HEK293 (cell line): ENCODE results near the gene RPL6.

Source experiments
- GLIS1 ChIP-seq: fragments of 450-650 bp; formaldehyde crosslinking; IDR thresholded peaks from 2 replicates; pipeline ENCODE4 v1.5.1; 2016; ENCODE audit warnings: missing biosample characterization, missing genetic modification characterization
- GLIS2 ChIP-seq: fragments of 450-650 bp; formaldehyde crosslinking; IDR thresholded peaks from 2 replicates; pipeline ENCODE4 v1.5.1; 2016; ENCODE audit warnings: missing biosample characterization, missing genetic modification characterization
- KLF1 ChIP-seq: fragments of 450-650 bp; formaldehyde crosslinking; IDR thresholded peaks from 2 replicates; pipeline ENCODE4 v1.5.1; 2016; ENCODE audit warnings: missing biosample characterization, missing genetic modification characterization
- PBX3 ChIP-seq: sonication (generic); formaldehyde crosslinking; IDR thresholded peaks from 2 replicates; pipeline ENCODE4 v1.8.1; 2022; ENCODE audit warnings: mild to moderate bottlenecking, moderate library complexity, missing genetic modification reagents
- SCRT1 ChIP-seq: fragments of 450-650 bp; formaldehyde crosslinking; IDR thresholded peaks from 2 replicates; pipeline ENCODE4 v1.5.1; 2016; ENCODE audit warnings: missing biosample characterization, missing genetic modification characterization, borderline replicate concordance
- YY1 ChIP-seq: fragments of 450-650 bp; formaldehyde crosslinking; IDR thresholded peaks from 2 replicates; pipeline ENCODE4 v1.5.1; 2018; ENCODE audit warnings: missing biosample characterization, missing genetic modification characterization
- ZBTB10 ChIP-seq: fragments of 450-650 bp; formaldehyde crosslinking; IDR thresholded peaks from 2 replicates; pipeline ENCODE4 v1.5.1; 2016; ENCODE audit warnings: missing biosample characterization, missing genetic modification characterization
- ZBTB21 ChIP-seq: fragments of 450-650 bp; formaldehyde crosslinking; IDR thresholded peaks from 2 replicates; pipeline ENCODE4 v1.5.1; 2017; ENCODE audit warnings: missing biosample characterization, missing genetic modification characterization
- ZBTB26 ChIP-seq: fragments of 450-650 bp; formaldehyde crosslinking; optimal IDR thresholded peaks from 2 replicates; pipeline ENCODE3; 2016; ENCODE audit warnings: missing biosample characterization, mild to moderate bottlenecking, missing genetic modification characterization
- ZBTB8A ChIP-seq: fragments of 450-650 bp; formaldehyde crosslinking; IDR thresholded peaks from 2 replicates; pipeline ENCODE4 v1.5.1; 2016; ENCODE audit warnings: missing biosample characterization, missing genetic modification characterization
- ZEB2 ChIP-seq: fragments of 450-650 bp; formaldehyde crosslinking; IDR thresholded peaks from 2 replicates; pipeline ENCODE4 v1.5.1; 2016; ENCODE audit warnings: missing biosample characterization, missing genetic modification characterization
- ZNF10 ChIP-seq: fragments of 450-650 bp; formaldehyde crosslinking; IDR thresholded peaks from 2 replicates; pipeline ENCODE4 v1.5.1; 2017; ENCODE audit warnings: missing biosample characterization, missing genetic modification characterization
- ZNF350 ChIP-seq: fragments of 450-650 bp; formaldehyde crosslinking; IDR thresholded peaks from 2 replicates; pipeline ENCODE4 v1.5.0; 2017; ENCODE audit warnings: missing biosample characterization, mild to moderate bottlenecking, missing genetic modification characterization
- ZNF354C ChIP-seq: fragments of 450-650 bp; formaldehyde crosslinking; IDR thresholded peaks from 2 replicates; pipeline ENCODE4 v1.5.1; 2016; ENCODE audit warnings: missing biosample characterization, missing genetic modification characterization, low read depth, borderline replicate concordance
- ZNF416 ChIP-seq: fragments of 450-650 bp; formaldehyde crosslinking; IDR thresholded peaks from 2 replicates; pipeline ENCODE4 v1.5.1; 2016; ENCODE audit warnings: missing biosample characterization, missing genetic modification characterization
- ZNF521 ChIP-seq: fragments of 450-650 bp; formaldehyde crosslinking; IDR thresholded peaks from 2 replicates; pipeline ENCODE4 v1.5.1; 2017; ENCODE audit warnings: missing biosample characterization, mild to moderate bottlenecking, missing genetic modification characterization
- ZNF530 ChIP-seq: fragments of 450-650 bp; formaldehyde crosslinking; IDR thresholded peaks from 2 replicates; pipeline ENCODE4 v1.5.1; 2016; ENCODE audit warnings: low read depth, missing biosample characterization, missing genetic modification characterization
- ZNF623 ChIP-seq: fragments of 450-650 bp; formaldehyde crosslinking; IDR thresholded peaks from 2 replicates; pipeline ENCODE4 v1.5.1; 2016; ENCODE audit warnings: missing biosample characterization, missing genetic modification characterization
- ZNF658 ChIP-seq: fragments of 450-650 bp; formaldehyde crosslinking; IDR thresholded peaks from 2 replicates; pipeline ENCODE4; 2016; ENCODE audit warnings: missing biosample characterization, missing genetic modification characterization
- ZNF707 ChIP-seq: fragments of 450-650 bp; formaldehyde crosslinking; IDR thresholded peaks from 2 replicates; pipeline ENCODE4 v1.5.1; 2016; ENCODE audit warnings: missing biosample characterization, missing genetic modification characterization
- ZNF76 ChIP-seq: fragments of 450-650 bp; formaldehyde crosslinking; IDR thresholded peaks from 2 replicates; pipeline ENCODE4; 2016; ENCODE audit warnings: low read depth, missing biosample characterization, missing genetic modification characterization, borderline replicate concordance
- ZNF776 ChIP-seq: fragments of 450-650 bp; formaldehyde crosslinking; IDR thresholded peaks from 2 replicates; pipeline ENCODE4 v1.5.0; 2017; ENCODE audit warnings: missing biosample characterization, missing genetic modification characterization, borderline replicate concordance
- ZNF777 ChIP-seq: fragments of 450-650 bp; formaldehyde crosslinking; IDR thresholded peaks from 2 replicates; pipeline ENCODE4 v1.5.1; 2017; ENCODE audit warnings: missing biosample characterization, missing genetic modification characterization, borderline replicate concordance
- ZNF785 ChIP-seq: fragments of 450-650 bp; formaldehyde crosslinking; IDR thresholded peaks from 2 replicates; pipeline ENCODE4 v1.5.1; 2016; ENCODE audit warnings: missing biosample characterization, missing genetic modification characterization
- ZNF791 ChIP-seq: fragments of 450-650 bp; formaldehyde crosslinking; IDR thresholded peaks from 2 replicates; pipeline ENCODE4 v1.5.1; 2016; ENCODE audit warnings: missing biosample characterization, missing genetic modification characterization
- ZNF792 ChIP-seq: fragments of 450-650 bp; formaldehyde crosslinking; IDR thresholded peaks from 2 replicates; pipeline ENCODE4 v1.5.1; 2016; ENCODE audit warnings: missing biosample characterization, missing genetic modification characterization
- ZNF830 ChIP-seq: fragments of 450-650 bp; IDR thresholded peaks from 2 replicates; pipeline ENCODE4 v1.5.0; 2018; ENCODE audit warnings: missing biosample characterization, missing genetic modification characterization, low read depth, mild to moderate bottlenecking, moderate library complexity
- ZSCAN4 ChIP-seq: fragments of 450-650 bp; formaldehyde crosslinking; IDR thresholded peaks from 2 replicates; pipeline ENCODE4 v1.5.1; 2017; ENCODE audit warnings: missing biosample characterization, missing genetic modification characterization
- TF ChIP-seq, protein P1 (sequence below): fragments of 450-650 bp; formaldehyde crosslinking; IDR thresholded peaks from 2 replicates; pipeline ENCODE4 v1.5.1; 2016; ENCODE audit warnings: missing biosample characterization, missing genetic modification characterization
- TF ChIP-seq, protein P2 (sequence below): fragments of 450-650 bp; formaldehyde crosslinking; IDR thresholded peaks from 2 replicates; pipeline ENCODE4 v1.5.1; 2016; ENCODE audit warnings: missing biosample characterization, missing genetic modification characterization

Gene RPL6

GRCh38 chr12:112418608-112419296 lies 9.3 kb upstream of the RPL6 start, which contains the start of gene PTPN11 (continued):
- TF ChIP-seq ZNF707 (no peak), ZNF777 (no peak), ZBTB8A (tag by site-specific recombination) (peak; percentile 25; the same call in 1 of the 2 replicates), GLIS1 (tag by site-specific recombination) (peak; percentile 86), ZBTB26 (tag by site-specific recombination) (peak; percentile 87), ZNF530 (tag by site-specific recombination) (no peak), ZNF521 (tag by site-specific recombination) (no peak), ZNF10 (tag by site-specific recombination) (no peak), ZNF785 (tag by site-specific recombination) (no peak), ZNF350 (tag by site-specific recombination) (no peak), ZNF791 (tag by site-specific recombination) (no peak), ZSCAN4 (0 out of 2 replicates have a peak, but pooled peaks have one; percentile 31), ZNF776 (tag by site-specific recombination) (no peak), ZNF658 (tag by site-specific recombination) (no peak), KLF1 (tag by site-specific recombination) (no peak; the same call in 1 of the 2 replicates), SCRT1 (tag by site-specific recombination) (no peak), YY1 (tag by site-specific recombination) (peak; percentile 87), ZNF76 (tag by site-specific recombination) (peak; percentile 87), GLIS2 (tag by site-specific recombination) (peak; percentile 88; the same call in 1 of the 2 replicates), ZNF792 (tag by site-specific recombination) (no peak), PBX3 (CRISPR knock-in tag) (peak; percentile 17; the same call in 1 of the 2 replicates), ZNF416 (tag by site-specific recombination) (no peak), ZEB2 (tag by site-specific recombination) (peak; percentile 78), ZNF354C (tag by site-specific recombination) (no peak), ZNF623 (tag by site-specific recombination) (no peak), ZNF830 (tag by site-specific recombination) (no peak), ZBTB21 (tag by site-specific recombination) (peak; percentile 40; the same call in 1 of the 2 replicates), ZBTB10 (tag by site-specific recombination) (peak; percentile 56; the same call in 1 of the 2 replicates)
- TF ChIP-seq, protein P1, sequence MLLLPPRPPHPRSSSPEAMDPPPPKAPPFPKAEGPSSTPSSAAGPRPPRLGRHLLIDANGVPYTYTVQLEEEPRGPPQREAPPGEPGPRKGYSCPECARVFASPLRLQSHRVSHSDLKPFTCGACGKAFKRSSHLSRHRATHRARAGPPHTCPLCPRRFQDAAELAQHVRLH (tag by site-specific recombination) = no peak
- TF ChIP-seq, protein P2, sequence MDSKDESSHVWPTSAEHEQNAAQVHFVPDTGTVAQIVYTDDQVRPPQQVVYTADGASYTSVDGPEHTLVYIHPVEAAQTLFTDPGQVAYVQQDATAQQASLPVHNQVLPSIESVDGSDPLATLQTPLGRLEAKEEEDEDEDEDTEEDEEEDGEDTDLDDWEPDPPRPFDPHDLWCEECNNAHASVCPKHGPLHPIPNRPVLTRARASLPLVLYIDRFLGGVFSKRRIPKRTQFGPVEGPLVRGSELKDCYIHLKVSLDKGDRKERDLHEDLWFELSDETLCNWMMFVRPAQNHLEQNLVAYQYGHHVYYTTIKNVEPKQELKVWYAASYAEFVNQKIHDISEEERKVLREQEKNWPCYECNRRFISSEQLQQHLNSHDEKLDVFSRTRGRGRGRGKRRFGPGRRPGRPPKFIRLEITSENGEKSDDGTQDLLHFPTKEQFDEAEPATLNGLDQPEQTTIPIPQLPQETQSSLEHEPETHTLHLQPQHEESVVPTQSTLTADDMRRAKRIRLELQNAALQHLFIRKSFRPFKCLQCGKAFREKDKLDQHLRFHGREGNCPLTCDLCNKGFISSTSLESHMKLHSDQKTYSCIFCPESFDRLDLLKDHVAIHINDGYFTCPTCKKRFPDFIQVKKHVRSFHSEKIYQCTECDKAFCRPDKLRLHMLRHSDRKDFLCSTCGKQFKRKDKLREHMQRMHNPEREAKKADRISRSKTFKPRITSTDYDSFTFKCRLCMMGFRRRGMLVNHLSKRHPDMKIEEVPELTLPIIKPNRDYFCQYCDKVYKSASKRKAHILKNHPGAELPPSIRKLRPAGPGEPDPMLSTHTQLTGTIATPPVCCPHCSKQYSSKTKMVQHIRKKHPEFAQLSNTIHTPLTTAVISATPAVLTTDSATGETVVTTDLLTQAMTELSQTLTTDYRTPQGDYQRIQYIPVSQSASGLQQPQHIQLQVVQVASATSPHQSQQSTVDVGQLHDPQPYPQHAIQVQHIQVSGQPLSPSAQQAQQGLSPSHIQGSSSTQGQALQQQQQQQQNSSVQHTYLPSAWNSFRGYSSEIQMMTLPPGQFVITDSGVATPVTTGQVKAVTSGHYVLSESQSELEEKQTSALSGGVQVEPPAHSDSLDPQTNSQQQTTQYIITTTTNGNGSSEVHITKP (tag by site-specific recombination) = peak; percentile 19; the same call in 1 of the 2 replicates
